IgD-negative memory B cell (primary cell): ENCODE measurements around the gene PTGS1. TPM values are rescaled to one million over a fixed set of nuclear protein-coding genes. Genes with fewer than 3 reads are reported as not detected.

Source experiments
- H3K27ac Mint-ChIP-seq, 3 donors: one replicate each; pipeline ENCODE4 v1.8.0; 2020 to 2022; ENCODE audit warnings: mild to moderate bottlenecking in 3 of 3, mixed read lengths in 3 of 3, moderate library complexity in 1 of 3
- H3K27me3 Mint-ChIP-seq: one replicate; pipeline ENCODE4 v1.8.0; 2021; ENCODE audit warnings: mixed read lengths
- H3K36me3 Mint-ChIP-seq: one replicate; pipeline ENCODE4 v1.8.0; 2020; ENCODE audit warnings: mild to moderate bottlenecking, mixed read lengths
- H3K4me1 Mint-ChIP-seq, 3 donors: one replicate each; pipeline ENCODE4 v1.8.0; 2020 to 2022; ENCODE audit warnings: mixed read lengths in 3 of 3, mild to moderate bottlenecking in 1 of 3
- H3K4me3 Mint-ChIP-seq, 4 donors: one replicate each; pipeline ENCODE4 v1.8.0; 2020 to 2022; ENCODE audit warnings: mild to moderate bottlenecking in 4 of 4, mixed read lengths in 4 of 4, moderate library complexity in 3 of 4
- H3K9me3 Mint-ChIP-seq, 3 donors: one replicate each; pipeline ENCODE4 v1.8.0; 2020 to 2021; ENCODE audit warnings: mixed read lengths in 3 of 3, mild to moderate bottlenecking in 1 of 3
- polyA plus RNA-seq: library from polyadenylated mRNA; unstranded; fragments of 300-500 nt; fragmentation: Illumina TruSeq; gene quantifications from one replicate; pipeline ENCODE4 v1.2.3, GENCODE V29; 2021

The PTGS1 gene
- polyA plus RNA-seq, 1 donor from 2014 or later: 17.5 TPM

DNA sequence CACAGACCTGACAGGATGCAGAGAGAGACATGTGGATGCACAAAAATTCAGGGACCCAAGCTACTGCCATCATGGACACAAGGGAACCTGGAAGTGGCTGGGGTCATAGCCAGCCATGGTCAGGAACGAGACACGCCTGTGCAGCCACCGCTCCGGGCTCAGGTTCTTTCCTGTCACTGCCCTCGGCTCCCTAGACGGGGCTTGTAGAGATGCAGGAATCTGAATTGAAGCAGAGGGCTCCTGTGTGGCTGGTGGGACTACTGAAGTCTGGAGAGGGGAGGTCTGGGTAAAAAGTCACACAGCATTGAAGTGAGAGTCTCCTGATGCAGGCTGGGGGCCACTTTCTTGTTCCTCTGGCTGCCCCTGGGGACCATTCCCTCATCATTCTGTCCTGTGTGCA is 32.3 kb upstream of the PTGS1 start:
- Mint-ChIP-seq H3K27me3 (peaks cover 2% of the 10 kb centered on the region), H3K9me3 (no peaks in the 10 kb centered on the region), H3K36me3 (no peaks in the 10 kb centered on the region), H3K4me1 (peaks cover 5 to 13% (median 9%) of the 10 kb centered on the region in 3 donors), H3K4me3 (no peak overlapping the region), H3K27ac (no peak overlapping the region)

DNA sequence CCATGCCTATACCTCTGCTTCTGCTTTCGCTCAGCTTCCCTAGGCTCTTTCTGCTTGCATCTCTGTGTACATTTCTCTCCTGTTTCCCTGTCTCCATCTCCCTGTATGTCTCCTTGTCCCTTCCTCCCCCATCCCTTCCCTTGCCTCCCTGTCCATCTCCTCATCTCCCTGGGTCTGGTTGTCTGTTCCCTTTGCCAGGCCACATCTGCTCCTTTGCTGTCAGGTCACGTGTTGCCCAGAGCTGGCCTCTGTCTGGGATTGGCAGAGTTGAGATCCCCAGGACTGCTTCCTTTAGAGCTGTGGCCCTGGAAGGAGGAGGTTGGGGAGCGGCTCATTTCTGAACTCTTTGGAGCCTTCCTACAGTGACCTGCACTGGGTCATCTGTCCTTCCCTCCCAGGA is 31.8 kb upstream of the PTGS1 start:
- Mint-ChIP-seq H3K4me1 (peaks cover 5 to 13% (median 9%) of the 10 kb centered on the region in 3 donors), H3K9me3 (no peaks in the 10 kb centered on the region), H3K4me3 (no peak overlapping the region), H3K27me3 (peaks cover 2% of the 10 kb centered on the region), H3K27ac (no peak overlapping the region), H3K36me3 (peaks cover 1% of the 10 kb centered on the region)

DNA sequence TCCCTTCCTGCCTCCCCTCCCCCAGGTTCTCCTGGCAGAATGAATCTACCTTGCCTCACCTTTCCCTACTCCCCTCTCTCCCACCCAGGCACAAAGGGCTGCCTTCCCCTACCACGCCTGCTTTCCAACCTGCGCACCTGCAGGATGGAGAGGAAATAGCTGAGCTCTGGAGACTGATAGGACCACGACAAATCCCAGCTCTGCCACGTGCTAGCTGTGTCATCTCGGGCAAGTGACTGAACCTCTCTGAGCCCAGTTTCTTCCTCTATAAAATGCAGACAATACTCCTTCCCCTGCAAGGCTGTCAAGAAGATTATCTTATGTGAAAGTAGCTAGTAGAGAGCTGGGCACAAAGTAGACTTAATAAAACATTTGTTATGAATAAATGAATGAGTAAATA is 31.2 kb upstream of the PTGS1 start:
- Mint-ChIP-seq H3K27me3 (peaks cover 2% of the 10 kb centered on the region), H3K27ac (no peak overlapping the region), H3K4me1 (peaks cover 5 to 13% (median 9%) of the 10 kb centered on the region in 3 donors), H3K36me3 (peaks cover 3% of the 10 kb centered on the region), H3K9me3 (no peaks in the 10 kb centered on the region), H3K4me3 (no peak overlapping the region)

DNA sequence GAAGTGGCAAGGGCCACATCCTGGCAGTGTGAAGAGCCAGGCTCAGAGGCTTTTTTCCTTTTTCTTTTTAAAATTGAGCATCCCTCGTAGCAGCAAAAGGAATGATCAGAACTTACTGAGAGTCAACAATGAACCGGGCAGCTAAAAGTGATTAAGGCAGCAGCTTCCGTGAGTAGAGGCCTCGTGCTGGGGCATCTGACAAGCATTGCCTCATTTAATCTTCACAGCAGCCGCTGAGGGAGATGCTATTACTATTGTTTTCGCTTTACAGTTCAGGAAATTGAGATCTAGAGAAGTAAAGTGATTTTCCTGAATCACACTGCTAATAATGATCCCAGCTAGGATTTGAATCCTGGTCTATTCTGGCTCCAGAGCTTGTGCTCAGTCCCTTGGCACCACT is 30.7 kb upstream of the PTGS1 start:
- Mint-ChIP-seq H3K27me3 (peaks cover 2% of the 10 kb centered on the region), H3K36me3 (peaks cover 3% of the 10 kb centered on the region), H3K9me3 (no peaks in the 10 kb centered on the region), H3K27ac (peak overlapping the region in 1 of 3 donors; percentile 52), H3K4me3 (no peak overlapping the region), H3K4me1 (peaks cover 5 to 13% (median 9%) of the 10 kb centered on the region in 3 donors)

DNA sequence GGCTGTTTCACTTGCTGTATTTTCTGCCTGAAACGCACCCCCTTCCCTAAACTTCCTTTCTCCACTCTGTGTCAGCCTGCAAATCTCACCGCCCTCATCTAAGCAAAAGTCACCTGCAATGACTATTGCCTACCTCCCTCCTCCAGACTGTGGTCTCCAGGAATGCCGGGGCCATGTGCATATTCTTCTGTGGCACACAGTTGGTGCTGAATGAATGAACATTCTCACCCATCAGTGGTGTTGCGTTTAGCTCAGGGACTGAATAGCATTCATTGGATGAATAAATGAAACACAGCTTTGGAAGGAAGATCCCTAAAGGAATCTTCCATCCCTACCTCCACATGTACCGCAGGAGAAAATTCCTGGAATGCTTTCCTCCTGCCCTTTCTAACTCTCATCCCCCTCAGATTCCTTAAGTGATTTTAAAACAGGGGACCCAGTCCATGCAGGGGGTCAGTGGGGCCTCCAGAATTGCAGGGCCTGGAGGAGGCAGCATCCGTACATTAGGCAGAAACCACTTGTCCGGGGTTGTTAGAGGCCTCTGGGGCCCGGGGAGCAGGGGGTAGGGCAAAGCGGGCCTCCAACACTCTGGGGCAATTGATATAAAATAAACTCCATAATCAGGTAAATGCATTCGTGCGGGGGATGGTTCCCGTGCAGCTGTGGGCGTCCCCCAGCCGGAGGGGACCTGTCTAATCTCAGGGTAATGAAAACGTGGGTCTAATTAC is 28.3 kb upstream of the PTGS1 start:
- peaks cover 0 to 7% (median 4%) of the 10 kb centered on the region in 3 donors for H3K4me1 Mint-ChIP-seq

DNA sequence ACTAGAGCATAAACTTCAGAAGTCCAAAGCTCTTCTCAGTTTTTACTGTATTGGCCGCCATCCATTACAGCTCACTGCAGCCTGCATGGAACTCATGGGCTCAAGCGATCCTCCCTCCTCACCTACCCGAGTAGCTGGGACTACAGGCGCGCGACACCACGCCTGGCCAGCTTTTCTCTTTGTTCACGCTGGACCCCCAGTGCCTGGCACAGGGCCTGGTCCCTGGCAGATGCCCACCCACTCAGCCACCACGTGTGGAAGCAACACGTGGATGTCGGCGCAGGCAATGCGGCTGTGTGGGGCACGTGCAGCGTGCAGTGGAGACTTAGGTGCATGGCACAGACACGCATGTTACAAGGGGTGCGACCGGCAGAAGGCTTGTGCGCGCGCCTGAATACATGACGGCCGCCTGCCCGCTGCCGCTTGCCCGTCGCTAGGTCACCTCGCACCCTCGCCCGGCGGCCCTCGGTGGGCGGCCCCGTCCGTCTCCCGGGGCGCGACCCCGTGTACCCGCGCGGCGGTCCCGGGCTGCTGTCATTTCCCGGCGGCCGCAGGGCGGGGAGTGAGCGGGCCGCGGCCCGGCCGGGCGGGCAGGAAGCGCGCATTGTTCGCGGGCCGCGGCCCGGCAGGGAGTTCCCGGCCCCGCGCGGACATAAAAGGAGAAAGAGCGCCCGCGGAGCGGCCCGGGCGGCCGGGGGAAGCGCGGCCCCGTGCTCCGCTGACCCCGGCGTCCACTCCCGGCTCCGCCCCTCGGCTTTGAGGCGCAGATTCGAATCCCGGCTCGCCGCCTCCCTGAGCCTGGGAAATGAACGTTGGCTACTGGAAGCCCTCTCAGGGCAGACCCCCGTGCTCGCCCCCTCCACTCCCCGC is 24.1 kb upstream of the PTGS1 start:
- peak overlapping the region in 1 of 3 donors; percentile 59 for H3K27ac Mint-ChIP-seq

More for the DNA sequence above, 28.3 kb upstream of the PTGS1 start:
- H3K9me3 Mint-ChIP-seq: no peaks in the 10 kb centered on the region
- H3K27ac Mint-ChIP-seq: no peak overlapping the region
- peaks cover 3% of the 10 kb centered on the region for H3K36me3 Mint-ChIP-seq
- H3K27me3 Mint-ChIP-seq: peaks cover 11% of the 10 kb centered on the region
- no peak overlapping the region for H3K4me3 Mint-ChIP-seq

DNA sequence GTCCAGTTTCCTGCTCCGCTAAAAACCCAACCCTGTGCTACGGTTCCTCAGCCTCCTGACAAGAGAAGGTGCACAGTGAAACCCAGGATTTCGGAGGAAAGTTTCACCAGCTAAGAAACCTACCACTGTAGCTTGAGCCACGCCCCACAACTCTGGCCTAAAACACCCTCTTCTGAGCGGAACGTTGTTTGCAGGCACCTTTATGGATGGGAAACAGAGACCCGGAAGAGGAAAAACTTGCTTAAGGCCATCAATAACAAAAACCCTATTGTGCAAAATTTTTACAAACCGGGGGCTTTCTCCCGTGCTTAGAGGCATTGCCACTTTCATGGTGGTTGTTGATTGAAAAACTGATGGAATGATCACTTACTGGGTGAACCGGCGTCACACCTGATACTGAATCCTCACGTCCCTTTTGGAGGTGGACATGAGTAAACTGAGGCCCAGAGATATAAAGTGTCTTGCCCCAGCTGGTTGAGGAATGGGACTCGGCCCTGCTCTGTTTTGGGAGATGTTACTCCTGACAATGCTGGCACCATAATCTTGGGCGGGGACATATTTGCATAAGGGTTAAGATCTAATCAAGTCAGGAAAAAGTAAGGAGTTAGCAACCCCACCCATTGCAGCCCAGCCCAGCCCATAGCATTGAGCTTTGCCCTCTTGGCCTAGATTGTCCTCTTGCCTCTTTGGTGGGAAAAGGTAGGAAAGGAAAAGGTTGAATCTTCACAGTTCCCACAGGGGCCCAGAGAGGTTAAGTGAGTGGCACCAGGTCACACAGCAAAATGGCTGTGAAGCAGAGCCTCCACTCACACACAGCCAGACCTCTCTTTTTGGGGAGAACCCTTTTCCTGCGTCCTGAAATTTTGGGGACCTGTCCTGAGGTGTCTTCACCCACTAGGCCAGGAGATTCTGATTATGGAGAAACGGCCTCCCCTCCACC is 23.2 kb upstream of the PTGS1 start:
- Mint-ChIP-seq H3K9me3 (peaks cover 0 to 1% (median 0%) of the 10 kb centered on the region in 3 donors), H3K27ac (peak overlapping the region in 1 of 3 donors; percentile 59), H3K27me3 (peaks cover 20% of the 10 kb centered on the region), H3K4me3 (peak overlapping the region; percentile 82 to 94 (median 85)), H3K4me1 (peaks cover 0 to 9% (median 0%) of the 10 kb centered on the region in 3 donors), H3K36me3 (peaks cover 3% of the 10 kb centered on the region)

More for the DNA sequence above, 24.1 kb upstream of the PTGS1 start:
- H3K9me3 Mint-ChIP-seq: no peaks in the 10 kb centered on the region
- H3K36me3 Mint-ChIP-seq: peaks cover 3% of the 10 kb centered on the region
- peak overlapping the region; percentile 82 to 94 (median 85) for H3K4me3 Mint-ChIP-seq
- H3K4me1 Mint-ChIP-seq: peaks cover 0 to 9% (median 0%) of the 10 kb centered on the region in 3 donors
- H3K27me3 Mint-ChIP-seq: peaks cover 20% of the 10 kb centered on the region

DNA sequence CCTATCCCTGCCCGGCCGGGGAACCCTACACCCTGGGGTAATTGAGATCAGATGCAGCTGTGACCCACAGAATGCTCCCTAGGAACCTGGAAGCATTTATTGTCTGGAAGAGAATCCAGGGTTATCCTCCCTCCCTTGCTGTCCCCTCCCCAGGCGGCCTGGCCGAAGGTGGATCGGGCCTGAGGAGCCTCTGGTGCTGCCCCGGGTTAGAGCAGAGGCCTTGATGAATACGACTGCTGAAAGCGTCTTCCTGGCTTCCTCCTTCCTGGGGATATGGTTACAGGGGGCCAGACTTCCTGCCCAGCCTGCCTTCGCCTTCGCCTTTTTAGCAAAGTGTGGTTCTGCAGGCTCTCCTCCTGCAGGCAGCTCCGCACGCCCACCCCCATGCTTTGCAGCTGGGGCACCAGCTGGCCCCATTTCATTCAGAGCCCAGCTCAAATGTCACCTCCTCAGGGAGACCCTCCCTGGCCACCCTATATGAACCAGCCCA is 22.5 kb upstream of the PTGS1 start:
- H3K4me3 Mint-ChIP-seq: peak overlapping the region in 3 of 4 donors; percentile 2 to 63 (median 6)
- H3K36me3 Mint-ChIP-seq: peaks cover 3% of the 10 kb centered on the region
- peak overlapping the region in 1 of 3 donors; percentile 39 for H3K27ac Mint-ChIP-seq
- H3K27me3 Mint-ChIP-seq: peaks cover 20% of the 10 kb centered on the region
- H3K4me1 Mint-ChIP-seq: peaks cover 0 to 9% (median 0%) of the 10 kb centered on the region in 3 donors
- H3K9me3 Mint-ChIP-seq: peaks cover 0 to 5% (median 0%) of the 10 kb centered on the region in 3 donors

DNA sequence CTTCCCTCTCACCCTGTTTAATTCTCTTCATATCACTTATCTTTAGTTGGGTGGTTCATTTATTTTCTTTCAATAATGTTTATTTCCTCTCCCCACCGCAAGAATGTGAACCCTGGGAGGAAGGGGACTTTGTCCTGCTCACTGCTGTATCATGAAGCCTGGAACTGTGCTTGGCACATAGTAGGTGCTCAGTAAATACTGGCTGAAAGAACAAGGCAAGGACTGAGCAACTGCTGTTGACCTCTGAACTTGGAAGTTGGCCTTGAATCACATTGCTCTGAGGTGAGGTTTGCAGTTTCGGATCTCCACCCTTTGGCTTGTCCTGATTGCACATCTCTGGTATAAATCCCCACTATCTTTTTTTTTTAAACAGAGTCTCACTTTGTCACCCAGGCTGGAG is 22.0 kb upstream of the PTGS1 start:
- peaks cover 0 to 5% (median 4%) of the 10 kb centered on the region in 3 donors for H3K9me3 Mint-ChIP-seq
- peaks cover 0 to 9% (median 0%) of the 10 kb centered on the region in 3 donors for H3K4me1 Mint-ChIP-seq
- H3K27ac Mint-ChIP-seq: no peak overlapping the region
- H3K4me3 Mint-ChIP-seq: peak overlapping the region in 2 of 4 donors; percentile 2 to 63
- H3K36me3 Mint-ChIP-seq: peaks cover 3% of the 10 kb centered on the region
- peaks cover 20% of the 10 kb centered on the region for H3K27me3 Mint-ChIP-seq

DNA sequence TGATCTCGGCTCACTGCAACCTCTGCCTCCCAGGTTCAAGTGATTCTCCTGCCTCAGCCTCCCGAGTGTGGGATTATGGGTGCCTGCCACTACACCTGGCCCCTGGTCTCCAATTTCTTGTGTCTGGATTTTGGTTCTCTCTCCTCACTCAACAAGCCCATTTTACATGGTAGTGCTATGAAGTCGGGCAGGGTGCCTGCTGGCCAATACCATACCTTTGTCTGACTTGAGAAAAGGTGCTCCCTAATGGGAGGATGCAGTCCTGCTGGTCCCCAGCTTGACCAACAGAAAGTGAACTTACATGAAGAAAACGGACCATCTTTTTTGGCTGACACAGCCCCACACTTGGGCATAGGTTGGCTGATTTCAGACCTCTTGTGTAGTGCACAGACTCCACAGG is 21.6 kb upstream of the PTGS1 start:
- no peak overlapping the region for H3K27ac Mint-ChIP-seq
- H3K27me3 Mint-ChIP-seq: peaks cover 20% of the 10 kb centered on the region
- peaks cover 0 to 9% (median 0%) of the 10 kb centered on the region in 3 donors for H3K4me1 Mint-ChIP-seq
- H3K4me3 Mint-ChIP-seq: no peak overlapping the region
- H3K9me3 Mint-ChIP-seq: peaks cover 0 to 5% (median 4%) of the 10 kb centered on the region in 3 donors
- H3K36me3 Mint-ChIP-seq: no peaks in the 10 kb centered on the region

DNA sequence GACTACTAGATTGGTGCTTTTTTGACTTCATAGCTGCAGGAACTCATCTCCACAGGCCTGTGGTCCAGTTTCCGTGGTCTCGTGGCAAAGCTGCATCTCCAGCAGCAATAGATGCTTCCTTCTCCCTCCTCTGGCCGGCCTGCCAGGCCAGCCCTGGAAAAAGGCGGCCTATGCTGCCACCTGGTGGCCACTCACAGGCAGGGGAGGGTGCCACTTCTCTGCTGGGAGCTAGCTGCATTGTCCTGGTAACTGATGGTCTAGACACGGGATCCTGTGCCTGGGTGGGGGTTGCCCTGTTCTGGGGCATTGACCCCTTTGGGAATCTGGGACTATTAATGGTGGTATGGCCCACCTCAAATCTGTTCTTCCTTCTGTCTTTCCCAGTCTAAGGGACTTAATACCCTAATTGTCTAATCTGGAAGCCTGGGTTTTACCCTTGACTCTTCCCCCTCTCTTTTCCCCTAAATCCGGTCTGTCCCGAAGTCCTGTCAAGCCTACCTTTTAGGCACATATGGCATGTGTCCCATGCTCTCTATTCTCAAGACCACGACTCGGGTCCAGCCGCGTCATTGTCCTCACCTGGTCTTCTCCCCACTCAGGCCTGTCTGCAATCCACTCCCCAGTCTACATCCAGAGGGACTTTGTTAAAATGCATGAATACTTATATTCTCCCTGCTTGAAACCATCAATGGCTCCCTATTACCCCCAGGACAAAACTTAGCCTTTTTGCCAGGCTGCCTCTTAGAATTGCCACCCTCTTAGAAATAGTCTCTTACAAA is 20.1 kb upstream of the PTGS1 start:
- Mint-ChIP-seq H3K4me3 (peak overlapping the region in 1 of 4 donors; percentile 37), H3K27ac (no peak overlapping the region), H3K36me3 (no peaks in the 10 kb centered on the region), H3K4me1 (peaks cover 0 to 9% (median 0%) of the 10 kb centered on the region in 3 donors), H3K27me3 (peaks cover 23% of the 10 kb centered on the region), H3K9me3 (peaks cover 0 to 5% (median 4%) of the 10 kb centered on the region in 3 donors)

DNA sequence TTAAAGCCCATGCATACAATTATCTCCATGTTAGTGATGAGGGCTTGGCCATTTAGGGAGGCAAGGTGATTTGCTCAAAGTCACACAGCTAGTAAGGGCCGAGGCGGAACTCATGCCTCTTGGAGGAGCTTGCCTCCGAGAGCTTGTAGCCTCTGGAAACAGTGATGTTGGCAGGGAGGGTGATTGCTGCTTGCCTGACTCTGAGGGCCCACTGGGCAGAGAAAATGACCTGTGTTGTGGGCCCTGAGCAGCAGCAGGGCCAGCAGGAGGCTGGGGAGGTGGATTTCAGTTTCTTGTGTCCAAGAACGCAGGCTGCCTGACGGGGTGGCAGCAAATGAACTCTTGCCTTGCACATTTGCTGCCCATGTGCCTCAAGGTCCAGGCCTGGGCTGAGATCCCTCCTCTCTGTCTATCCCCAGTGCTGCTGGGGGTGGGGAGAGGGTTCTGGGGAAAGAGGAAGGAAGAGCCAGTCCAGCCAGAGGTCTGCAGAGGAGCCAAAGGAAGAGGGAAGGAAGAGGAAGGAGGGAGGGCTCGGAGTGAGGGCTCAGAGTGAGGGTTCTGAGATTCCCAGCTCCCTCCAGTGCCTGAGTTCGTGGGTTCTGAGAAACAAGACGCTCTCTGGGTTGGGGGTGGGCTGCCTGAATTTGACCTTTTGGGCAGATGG is 16.2 kb upstream of the PTGS1 start:
- H3K27ac Mint-ChIP-seq: no peak overlapping the region
- peaks cover 2% of the 10 kb centered on the region for H3K36me3 Mint-ChIP-seq
- H3K27me3 Mint-ChIP-seq: peaks cover 9% of the 10 kb centered on the region
- no peak overlapping the region for H3K4me3 Mint-ChIP-seq
- no peaks in the 10 kb centered on the region for H3K4me1 Mint-ChIP-seq
- H3K9me3 Mint-ChIP-seq: peaks cover 5 to 17% (median 11%) of the 10 kb centered on the region in 3 donors

DNA sequence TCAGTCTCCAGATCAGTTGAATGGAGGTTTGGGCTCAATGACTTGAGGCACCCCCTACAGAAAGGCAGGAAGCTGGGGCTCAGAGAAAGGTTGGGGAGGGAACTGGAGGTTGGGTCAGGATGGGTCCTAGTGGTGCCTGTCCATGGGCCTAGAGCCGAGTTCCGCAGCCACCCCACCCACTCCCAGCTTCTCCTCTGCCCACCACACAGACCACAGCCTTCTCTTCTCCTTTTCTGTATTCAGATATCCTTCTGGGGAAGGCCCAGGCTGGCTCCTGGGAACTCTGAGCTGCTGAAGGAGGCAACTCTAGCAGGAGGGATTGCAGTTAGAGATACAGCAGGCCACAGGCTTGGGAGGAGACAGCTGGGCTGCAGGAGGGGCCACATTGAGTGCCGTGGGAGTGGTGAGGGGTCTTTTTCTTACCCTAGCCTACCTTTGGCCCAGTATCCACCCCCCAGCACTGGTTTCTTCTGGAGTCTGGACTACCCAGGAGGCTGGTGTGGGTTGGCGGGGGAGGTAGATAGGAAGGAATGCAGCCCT is 15.4 kb upstream of the PTGS1 start:
- Mint-ChIP-seq H3K36me3 (peaks cover 2% of the 10 kb centered on the region), H3K9me3 (peaks cover 5 to 17% (median 11%) of the 10 kb centered on the region in 3 donors), H3K27me3 (peaks cover 4% of the 10 kb centered on the region), H3K4me1 (no peaks in the 10 kb centered on the region), H3K4me3 (no peak overlapping the region), H3K27ac (no peak overlapping the region)
